DOHH2 (cell line): Measurements from ENCODE around the gene TEX264.

Experiments used
- H3F3A ChIP-seq: fragments of 200-600 bp; sonication (generic), shearing (Covaris generic); 2 replicates; pipeline ENCODE4 v1.6.0; 2016; ENCODE audit warnings: antibody characterized with exemption, mild to moderate bottlenecking; ENCODE audit not compliant: control insufficient read depth, insufficient read depth
- H3K27ac ChIP-seq: fragments of 200-600 bp; sonication (generic); 2 replicates; pipeline ENCODE4 v1.5.1; 2014; ENCODE audit warnings: low read depth, mild to moderate bottlenecking, low read length, moderate library complexity
- H3K27me3 ChIP-seq: fragments of 200-600 bp; sonication (generic); 2 replicates; pipeline ENCODE4 v1.6.1; 2014; ENCODE audit warnings: mild to moderate bottlenecking, low read length, mixed read lengths; ENCODE audit not compliant: control insufficient read depth
- H3K36me3 ChIP-seq: fragments of 200-600 bp; sonication (generic); 2 replicates; pipeline ENCODE4 v1.6.1; 2014; ENCODE audit warnings: mild to moderate bottlenecking, low read length, moderate library complexity, mixed read lengths; ENCODE audit not compliant: control insufficient read depth
- H3K4me1 ChIP-seq: fragments of 200-600 bp; sonication (generic); 2 replicates; pipeline ENCODE4 v1.6.1; 2014; ENCODE audit warnings: mild to moderate bottlenecking, low read length, mixed read lengths; ENCODE audit not compliant: control insufficient read depth
- H3K4me2 ChIP-seq: fragments of 200-600 bp; sonication (generic); 2 replicates; pipeline ENCODE4 v1.6.0; 2014; ENCODE audit warnings: mild to moderate bottlenecking, low read length, moderate library complexity
- H3K4me3 ChIP-seq: fragments of 200-600 bp; sonication (generic); 2 replicates; pipeline ENCODE4 v1.5.1; 2014; ENCODE audit warnings: mild to moderate bottlenecking, low read length, mixed read lengths
- H3K79me2 ChIP-seq: fragments of 200-600 bp; sonication (generic); 2 replicates; pipeline ENCODE4 v1.6.1; 2014; ENCODE audit warnings: mild to moderate bottlenecking, low read length, mixed read lengths; ENCODE audit not compliant: control insufficient read depth
- H3K9me2 ChIP-seq: fragments of 200-600 bp; sonication (generic); replicated peaks from 2 replicates; pipeline ENCODE4 v1.6.1; 2014; ENCODE audit warnings: mild to moderate bottlenecking, low read length, mixed read lengths; ENCODE audit not compliant: control insufficient read depth
- H3K9me3 ChIP-seq: fragments of 200-600 bp; sonication (generic); 2 replicates; pipeline ENCODE4 v1.6.1; 2014; ENCODE audit warnings: antibody characterized with exemption, low read length, mixed read lengths; ENCODE audit not compliant: control insufficient read depth, insufficient read depth
- H4K20me1 ChIP-seq: fragments of 200-600 bp; sonication (generic); 2 replicates; pipeline ENCODE4 v1.6.0; 2014; ENCODE audit warnings: low read depth, mild to moderate bottlenecking, antibody characterized with exemption, low read length, moderate library complexity; ENCODE audit not compliant: control insufficient read depth, insufficient read depth
- EZH2phosphoT487 ChIP-seq: fragments of 200-600 bp; sonication (generic); IDR thresholded peaks from 2 replicates; pipeline ENCODE4 v1.6.1; 2017; ENCODE audit warnings: borderline replicate concordance, mild to moderate bottlenecking, antibody characterized with exemption, low read length, moderate library complexity, mixed read lengths
- TF ChIP-seq, protein P1 (sequence below): fragments of 200-600 bp; sonication (generic); IDR thresholded peaks from one replicate; pipeline ENCODE4 v1.5.1; 2014; ENCODE audit warnings: antibody characterized with exemption, mild to moderate bottlenecking, low read depth, low read length; ENCODE audit not compliant: poor library complexity, severe bottlenecking

The TEX264 gene

DNA sequence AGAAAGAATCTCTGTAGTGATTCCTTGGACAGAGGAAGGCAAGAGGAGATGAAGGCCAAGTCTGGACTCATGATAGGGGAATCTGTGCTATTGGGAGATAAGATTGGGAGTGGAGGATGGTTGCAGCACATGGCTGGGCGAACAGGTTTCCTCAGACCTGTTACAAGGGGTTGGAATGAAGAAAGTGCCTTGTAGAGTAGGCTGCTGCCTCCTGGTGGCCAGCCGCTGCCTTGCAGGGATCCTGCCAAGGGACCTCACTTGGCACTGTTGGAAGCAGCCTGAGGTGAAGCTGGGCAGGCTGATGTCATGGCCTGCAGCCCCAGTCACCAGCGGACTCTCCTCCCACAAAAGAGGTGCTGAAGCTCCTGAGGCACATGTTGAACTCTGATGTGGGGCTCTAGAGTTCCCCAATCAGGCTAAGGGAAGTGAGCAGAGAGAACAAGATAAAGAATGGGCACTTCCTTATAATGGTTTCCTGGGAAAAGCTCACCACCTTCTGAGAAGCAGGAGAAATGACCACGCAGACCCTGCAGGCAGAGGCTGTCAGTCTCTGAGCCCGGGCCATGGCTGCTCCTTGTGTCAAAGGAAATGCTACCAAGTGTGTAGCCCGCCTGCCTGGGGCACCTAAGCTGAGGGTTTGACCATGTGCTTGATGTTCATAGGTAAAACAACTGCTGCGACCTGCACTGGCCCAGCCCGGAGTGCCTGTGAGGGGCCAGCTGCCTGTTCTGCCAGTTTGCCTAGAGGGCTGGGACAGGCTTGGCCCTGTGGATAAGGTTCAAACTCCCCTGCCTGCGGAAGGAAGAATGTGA is 1.6 kb upstream of the TEX264 start:
- Histone ChIP-seq H3K27me3 (no peaks in the 10 kb centered on the region), H3K4me3 (no peak overlapping the region), H3F3A (no peaks in the 10 kb centered on the region; the same call in 1 of the 2 replicates), H3K9me2 (no peaks in the 10 kb centered on the region), H3K79me2 (peaks cover 34% of the 10 kb centered on the region), H3K4me1 (peaks cover 41% of the 10 kb centered on the region), H3K36me3 (peaks cover 16% of the 10 kb centered on the region), H3K27ac (no peak overlapping the region), H3K4me2 (peak overlapping the region; percentile 82), H4K20me1 (no peaks in the 10 kb centered on the region; the same call in 1 of the 2 replicates), H3K9me3 (no peaks in the 10 kb centered on the region)
- no peak for TF ChIP-seq EZH2phosphoT487
- TF ChIP-seq, protein P1, sequence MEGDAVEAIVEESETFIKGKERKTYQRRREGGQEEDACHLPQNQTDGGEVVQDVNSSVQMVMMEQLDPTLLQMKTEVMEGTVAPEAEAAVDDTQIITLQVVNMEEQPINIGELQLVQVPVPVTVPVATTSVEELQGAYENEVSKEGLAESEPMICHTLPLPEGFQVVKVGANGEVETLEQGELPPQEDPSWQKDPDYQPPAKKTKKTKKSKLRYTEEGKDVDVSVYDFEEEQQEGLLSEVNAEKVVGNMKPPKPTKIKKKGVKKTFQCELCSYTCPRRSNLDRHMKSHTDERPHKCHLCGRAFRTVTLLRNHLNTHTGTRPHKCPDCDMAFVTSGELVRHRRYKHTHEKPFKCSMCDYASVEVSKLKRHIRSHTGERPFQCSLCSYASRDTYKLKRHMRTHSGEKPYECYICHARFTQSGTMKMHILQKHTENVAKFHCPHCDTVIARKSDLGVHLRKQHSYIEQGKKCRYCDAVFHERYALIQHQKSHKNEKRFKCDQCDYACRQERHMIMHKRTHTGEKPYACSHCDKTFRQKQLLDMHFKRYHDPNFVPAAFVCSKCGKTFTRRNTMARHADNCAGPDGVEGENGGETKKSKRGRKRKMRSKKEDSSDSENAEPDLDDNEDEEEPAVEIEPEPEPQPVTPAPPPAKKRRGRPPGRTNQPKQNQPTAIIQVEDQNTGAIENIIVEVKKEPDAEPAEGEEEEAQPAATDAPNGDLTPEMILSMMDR = peak; percentile 96

DNA sequence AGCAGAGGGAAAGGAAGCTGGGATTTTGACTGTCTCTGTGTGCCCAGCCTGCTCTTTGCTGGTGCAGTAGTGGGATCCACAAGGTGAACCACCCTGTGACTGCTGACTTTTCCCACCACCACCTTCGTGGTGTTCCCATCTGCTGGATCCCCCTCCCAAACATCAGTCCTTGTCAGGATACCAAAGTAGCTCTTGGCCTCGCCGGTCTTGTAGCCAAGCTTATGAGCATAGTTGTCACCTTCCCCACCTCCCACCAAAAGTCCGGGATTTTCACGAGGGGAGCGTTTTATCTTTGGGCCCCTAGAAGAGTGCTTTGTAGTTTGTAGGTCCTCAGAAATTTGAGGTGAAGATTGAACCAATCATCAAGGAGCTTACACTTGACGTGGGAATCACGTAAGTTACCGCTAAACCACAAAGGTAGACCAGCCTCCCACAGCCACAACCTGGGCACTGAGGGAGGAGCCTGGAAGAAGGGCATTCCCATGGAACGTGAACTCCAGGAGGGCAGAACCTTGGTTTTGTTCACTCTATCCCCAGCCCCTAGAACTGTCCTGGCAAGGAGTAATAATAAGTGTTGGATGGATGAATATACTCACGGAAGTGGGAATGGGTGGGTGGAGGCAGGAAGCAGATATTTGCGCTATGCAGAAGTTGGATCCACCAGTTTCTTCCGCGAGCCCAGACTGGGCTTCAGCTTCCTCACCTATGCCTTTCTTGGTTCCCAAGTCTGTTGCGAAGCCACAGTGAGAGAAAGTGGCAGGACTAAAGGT is 814 bp upstream of the TEX264 start:
- TF ChIP-seq EZH2phosphoT487 = no peak
- TF ChIP-seq, protein P1 = no peak
- H3K27ac ChIP-seq = no peak overlapping the region
- peaks cover 43% of the 10 kb centered on the region for H3K4me1 ChIP-seq

DNA sequence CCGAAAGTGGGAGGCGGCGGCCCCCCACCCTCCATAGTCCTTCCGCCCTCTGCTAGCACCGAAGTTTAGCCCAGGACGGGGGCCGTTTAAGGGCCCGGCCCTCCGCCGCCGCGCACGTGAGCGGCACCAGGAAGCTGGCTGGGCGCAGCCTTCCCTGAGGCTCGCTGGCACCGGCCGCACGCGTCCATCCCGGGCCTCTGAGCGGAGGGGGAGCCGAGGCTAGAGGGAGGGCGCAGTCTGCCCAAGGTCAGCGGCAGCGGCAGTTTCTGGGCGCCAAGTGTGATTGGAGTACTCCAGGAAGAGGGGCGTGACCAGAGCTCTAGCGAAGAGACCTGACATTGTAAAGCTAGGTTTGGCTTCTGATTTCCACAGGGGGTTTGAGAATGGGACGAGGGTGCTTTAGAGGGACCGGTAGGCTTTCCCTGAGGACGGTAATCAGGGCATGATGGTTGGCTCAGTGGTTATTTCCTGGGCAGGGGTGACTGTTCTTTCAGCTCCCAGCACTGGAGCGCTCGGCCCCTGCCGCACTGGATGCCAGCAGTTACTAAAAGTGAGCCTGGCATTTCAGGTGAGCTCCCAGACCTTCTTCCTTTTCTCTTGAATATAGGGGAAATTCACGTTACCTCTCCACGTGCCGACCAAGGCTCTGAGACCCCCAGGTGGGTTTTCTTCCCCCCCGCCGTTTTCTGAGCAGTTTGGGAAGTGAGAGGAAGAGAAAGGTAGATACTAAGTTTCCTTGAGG is 853 bp downstream of the TEX264 start:
- H3K4me3 ChIP-seq = peak overlapping the region; percentile 98
- no peaks in the 10 kb centered on the region for H3K27me3 ChIP-seq
- peaks cover 52% of the 10 kb centered on the region for H3K79me2 ChIP-seq
- TF ChIP-seq, protein P1 = no peak
- TF ChIP-seq EZH2phosphoT487 = no peak
- H3K4me2 ChIP-seq = peak overlapping the region; percentile 82
- H3F3A ChIP-seq = no peaks in the 10 kb centered on the region; the same call in 1 of the 2 replicates
- H3K9me3 ChIP-seq = no peaks in the 10 kb centered on the region
- H3K4me1 ChIP-seq = peaks cover 44% of the 10 kb centered on the region
- no peaks in the 10 kb centered on the region for H3K9me2 ChIP-seq
- peaks cover 40% of the 10 kb centered on the region for H3K36me3 ChIP-seq
- H3K27ac ChIP-seq = peak overlapping the region; percentile 86
- no peaks in the 10 kb centered on the region; the same call in 1 of the 2 replicates for H4K20me1 ChIP-seq

More for the DNA sequence above, 814 bp upstream of the TEX264 start:
- Histone ChIP-seq H3K4me3 (peak overlapping the region; percentile 98), H3K9me2 (no peaks in the 10 kb centered on the region), H3K4me2 (peak overlapping the region; percentile 82), H3K79me2 (peaks cover 39% of the 10 kb centered on the region), H3F3A (no peaks in the 10 kb centered on the region; the same call in 1 of the 2 replicates), H3K9me3 (no peaks in the 10 kb centered on the region), H4K20me1 (no peaks in the 10 kb centered on the region; the same call in 1 of the 2 replicates), H3K36me3 (peaks cover 24% of the 10 kb centered on the region), H3K27me3 (no peaks in the 10 kb centered on the region)
